Fibroblast of the conjunctiva (primary cell): ENCODE results near the gene NTRK3.

Experiments used
- DNase-seq: peaks from one replicate; pipeline ENCODE4 v3.0.0-alpha.2; 2010; ENCODE audit warnings: low read depth

NTRK3 gene

GRCh38 chr15:88230823-88231222 is 25.7 kb downstream of the NTRK3 start:
- no peak for DNase-seq

GRCh38 chr15:88225461-88225860 is 31.1 kb downstream of the NTRK3 start:
- DNase-seq: no peak

GRCh38 chr15:88223084-88223483 is 33.5 kb downstream of the NTRK3 start:
- no peak for DNase-seq

GRCh38 chr15:88221836-88222235 is 34.7 kb downstream of the NTRK3 start:
- DNase-seq: no peak

GRCh38 chr15:88220443-88221335 is 35.9 kb downstream of the NTRK3 start:
- DNase-seq: no peak

GRCh38 chr15:88219623-88220022 is 36.9 kb downstream of the NTRK3 start:
- DNase-seq: no peak

GRCh38 chr15:88218557-88219221 is 37.9 kb downstream of the NTRK3 start:
- DNase-seq: no peak

- no peak for DNase-seq
Measured at GRCh38 chr15:88215066-88215648, 41.4 kb downstream of the NTRK3 start.

GRCh38 chr15:88209111-88209510 is 47.4 kb downstream of the NTRK3 start:
- no peak for DNase-seq

GRCh38 chr15:88208396-88208795 is 48.1 kb downstream of the NTRK3 start:
- no peak for DNase-seq

GRCh38 chr15:88207565-88207964 is 49.0 kb downstream of the NTRK3 start:
- DNase-seq: no peak

GRCh38 chr15:88204584-88204983 is 52.0 kb downstream of the NTRK3 start:
- no peak for DNase-seq

GRCh38 chr15:88202231-88202630 is 54.3 kb downstream of the NTRK3 start:
- no peak for DNase-seq

- no peak for DNase-seq
Measured at GRCh38 chr15:88201207-88201606, 55.3 kb downstream of the NTRK3 start.

GRCh38 chr15:88196961-88197360 is 59.6 kb downstream of the NTRK3 start:
- no peak for DNase-seq

- no peak for DNase-seq
Measured at GRCh38 chr15:88194162-88194561, 62.4 kb downstream of the NTRK3 start.

GRCh38 chr15:88193415-88193814 is 63.1 kb downstream of the NTRK3 start:
- no peak for DNase-seq

- DNase-seq: no peak
Measured at GRCh38 chr15:88191812-88192165, 64.8 kb downstream of the NTRK3 start.

- DNase-seq: no peak
Measured at GRCh38 chr15:88190232-88190631, 66.3 kb downstream of the NTRK3 start.

- DNase-seq: no peak
Measured at GRCh38 chr15:88188300-88188699, 68.2 kb downstream of the NTRK3 start.

GRCh38 chr15:88187195-88187594 is 69.3 kb downstream of the NTRK3 start:
- DNase-seq: no peak

- DNase-seq: no peak
Measured at GRCh38 chr15:88185584-88185983, 71.0 kb downstream of the NTRK3 start.

- no peak for DNase-seq
Measured at GRCh38 chr15:88181613-88182012, 74.9 kb downstream of the NTRK3 start.
